Astrocyte (in vitro differentiated cells and primary cell): ENCODE measurements around the gene KRT12. TPM values are rescaled to one million over a fixed set of nuclear protein-coding genes. Genes with fewer than 3 reads are reported as not detected.

Source experiments
- DNase-seq: peaks from one replicate; pipeline ENCODE4 v3.0.0-alpha.2; 2010; ENCODE audit warnings: low read depth
- FAIRE-seq: peaks from 2 replicates; lab custom pipeline; 2011; peaks lifted over from hg19 to GRCh38; lab: Jason Lieb, UNC
- H2AFZ ChIP-seq: 2 replicates; pipeline ENCODE4 v1.6.0; 2012; ENCODE audit warnings: low read depth, low read length, inconsistent platforms
- H3K27ac ChIP-seq: 2 replicates; pipeline ENCODE4 v1.5.1; 2011; ENCODE audit warnings: low read depth, low read length, inconsistent platforms
- H3K27me3 ChIP-seq: 2 replicates; pipeline ENCODE4 v1.6.0; 2011; ENCODE audit warnings: low read length, inconsistent platforms; ENCODE audit not compliant: insufficient read depth
- H3K36me3 ChIP-seq: 2 replicates; pipeline ENCODE4 v1.5.1; 2011; ENCODE audit warnings: low read length, inconsistent platforms; ENCODE audit not compliant: insufficient read depth
- H3K4me1 ChIP-seq: 2 replicates; pipeline ENCODE4 v1.5.1; 2011; ENCODE audit warnings: low read length, inconsistent platforms; ENCODE audit not compliant: insufficient read depth
- H3K4me2 ChIP-seq: 2 replicates; pipeline ENCODE4 v1.6.0; 2012; ENCODE audit warnings: low read length, inconsistent platforms
- H3K4me3 ChIP-seq: 2 replicates; pipeline ENCODE4 v1.5.1; 2011; ENCODE audit warnings: low read depth, mild to moderate bottlenecking, low read length, inconsistent platforms; ENCODE audit not compliant: insufficient read depth
- H3K79me2 ChIP-seq: 2 replicates; pipeline ENCODE4 v1.6.0; 2012; ENCODE audit warnings: mild to moderate bottlenecking, low read length, inconsistent platforms; ENCODE audit not compliant: insufficient read depth
- H3K9ac ChIP-seq: 2 replicates; pipeline ENCODE4 v1.6.0; 2012; ENCODE audit warnings: mild to moderate bottlenecking, low read length, inconsistent platforms
- H3K9me3 ChIP-seq: 2 replicates; pipeline ENCODE4 v1.5.1; 2012; ENCODE audit warnings: low read depth, mild to moderate bottlenecking, low read length, inconsistent platforms; ENCODE audit not compliant: insufficient read depth
- H4K20me1 ChIP-seq: 2 replicates; pipeline ENCODE4 v1.6.0; 2012; ENCODE audit warnings: low read length, inconsistent platforms; ENCODE audit not compliant: insufficient read depth
- H3K27ac Mint-ChIP-seq: one replicate; pipeline ENCODE4 v1.8.0; 2021; ENCODE audit warnings: mild to moderate bottlenecking, mixed read lengths; ENCODE audit not compliant: unreplicated experiment
- H3K27me3 Mint-ChIP-seq: one replicate; pipeline ENCODE4 v1.8.0; 2021; ENCODE audit warnings: low read depth, mixed read lengths; ENCODE audit not compliant: unreplicated experiment
- H3K36me3 Mint-ChIP-seq: one replicate; pipeline ENCODE4 v1.8.0; 2021; ENCODE audit warnings: low read depth, mixed read lengths; ENCODE audit not compliant: unreplicated experiment
- H3K4me1 Mint-ChIP-seq: one replicate; pipeline ENCODE4 v1.8.0; 2021; ENCODE audit warnings: low read depth, mixed read lengths; ENCODE audit not compliant: unreplicated experiment
- H3K4me3 Mint-ChIP-seq: one replicate; pipeline ENCODE4 v1.8.0; 2021; ENCODE audit warnings: mild to moderate bottlenecking, moderate library complexity, mixed read lengths; ENCODE audit not compliant: unreplicated experiment
- H3K9me3 Mint-ChIP-seq: one replicate; pipeline ENCODE4 v1.8.0; 2021; ENCODE audit warnings: mild to moderate bottlenecking, mixed read lengths; ENCODE audit not compliant: unreplicated experiment
- CTCF ChIP-seq: IDR thresholded peaks from 2 replicates; pipeline ENCODE4 v1.5.1; 2011; ENCODE audit warnings: low read depth, mild to moderate bottlenecking, inconsistent platforms, low read length, moderate library complexity; ENCODE audit not compliant: insufficient read depth
- EZH2 ChIP-seq: IDR thresholded peaks from 2 replicates; pipeline ENCODE4 v1.6.1; 2012; ENCODE audit warnings: mild to moderate bottlenecking, low read length, inconsistent platforms; ENCODE audit not compliant: insufficient read depth
- total RNA-seq: library from RNA; stranded (reverse); gene quantifications from 2 replicates; pipeline ENCODE4 v1.2.1, GENCODE V29; 2021

The KRT12 gene
- total RNA-seq, 1 donor from 2014 or later = not detected

DNA sequence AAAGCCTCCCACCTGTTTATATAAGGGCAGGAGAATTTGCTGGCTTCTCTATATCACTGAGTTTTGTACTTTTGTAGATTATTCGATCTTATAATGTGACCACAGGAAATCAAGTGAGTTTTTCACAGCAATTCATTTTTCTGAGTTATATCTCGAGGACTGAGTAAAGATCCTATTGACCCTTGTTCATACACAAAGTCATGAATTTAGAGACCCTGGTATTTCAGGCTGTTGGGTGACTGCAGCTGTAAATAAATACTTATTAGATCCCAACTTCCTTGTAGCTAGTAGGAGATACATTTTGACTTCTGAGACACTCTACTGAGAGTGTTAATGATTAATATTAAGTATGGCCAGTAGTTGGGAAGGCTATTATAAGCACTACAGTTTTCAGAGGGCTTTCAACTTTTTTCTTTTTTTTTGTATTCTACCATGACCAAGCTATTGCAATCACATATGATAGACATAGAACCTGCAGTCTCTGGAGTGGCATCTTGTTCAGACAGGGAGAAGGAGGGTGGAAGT is 21.2 kb upstream of the KRT12 start:
- Histone ChIP-seq H4K20me1 (no peaks in the 10 kb centered on the region), H3K27ac (no peak overlapping the region), H3K27me3 (peaks cover 13% of the 10 kb centered on the region), H2AFZ (no peak overlapping the region), H3K4me3 (no peak overlapping the region), H3K4me2 (no peak overlapping the region), H3K36me3 (no peaks in the 10 kb centered on the region), H3K9me3 (no peaks in the 10 kb centered on the region), H3K9ac (no peak overlapping the region), H3K4me1 (no peaks in the 10 kb centered on the region), H3K79me2 (no peaks in the 10 kb centered on the region)
- H3K4me1 Mint-ChIP-seq = no peaks in the 10 kb centered on the region
- FAIRE-seq (no peak), DNase-seq (no peak)
- H3K4me3 Mint-ChIP-seq = no peak overlapping the region
- no peaks in the 10 kb centered on the region for H3K9me3 Mint-ChIP-seq
- TF ChIP-seq CTCF = no peak
- TF ChIP-seq EZH2 = no peak
- H3K27me3 Mint-ChIP-seq = no peaks in the 10 kb centered on the region
- no peaks in the 10 kb centered on the region for H3K36me3 Mint-ChIP-seq
- no peak overlapping the region for H3K27ac Mint-ChIP-seq

DNA sequence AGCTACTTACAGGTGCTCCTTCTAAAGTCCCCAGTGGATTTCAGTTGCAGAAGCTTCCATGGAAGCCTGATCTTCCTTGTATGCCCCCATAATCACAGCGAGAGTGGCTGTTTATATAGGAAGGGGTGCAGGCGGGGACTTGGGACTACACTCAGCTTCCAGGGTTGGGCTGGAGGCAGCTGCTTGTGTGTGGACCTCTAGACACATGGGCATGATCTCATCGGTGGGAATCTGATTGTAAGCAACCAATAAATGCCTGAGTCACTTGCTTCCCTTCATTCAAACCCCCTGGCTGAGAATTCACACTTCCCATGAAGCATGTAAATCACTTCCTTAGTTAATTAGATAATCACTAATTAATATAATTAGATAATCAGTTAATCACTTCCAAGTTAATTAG is 19.1 kb upstream of the KRT12 start:
- H3K36me3 ChIP-seq = no peaks in the 10 kb centered on the region
- no peak overlapping the region for H3K4me3 ChIP-seq
- H3K27ac Mint-ChIP-seq = no peak overlapping the region
- no peaks in the 10 kb centered on the region for H3K27me3 Mint-ChIP-seq
- no peak overlapping the region for H3K4me3 Mint-ChIP-seq
- no peak overlapping the region for H3K27ac ChIP-seq
- peaks cover 13% of the 10 kb centered on the region for H3K27me3 ChIP-seq
- H3K9ac ChIP-seq = no peak overlapping the region
- H2AFZ ChIP-seq = no peak overlapping the region
- H3K9me3 ChIP-seq = no peaks in the 10 kb centered on the region
- H3K79me2 ChIP-seq = no peaks in the 10 kb centered on the region
- FAIRE-seq (no peak), DNase-seq (no peak)
- no peaks in the 10 kb centered on the region for H3K36me3 Mint-ChIP-seq
- no peak overlapping the region for H3K4me2 ChIP-seq
- H3K9me3 Mint-ChIP-seq = peaks cover 2% of the 10 kb centered on the region
- H3K4me1 ChIP-seq = no peaks in the 10 kb centered on the region
- TF ChIP-seq CTCF (no peak), EZH2 (no peak)
- no peaks in the 10 kb centered on the region for H4K20me1 ChIP-seq
- H3K4me1 Mint-ChIP-seq = no peaks in the 10 kb centered on the region

DNA sequence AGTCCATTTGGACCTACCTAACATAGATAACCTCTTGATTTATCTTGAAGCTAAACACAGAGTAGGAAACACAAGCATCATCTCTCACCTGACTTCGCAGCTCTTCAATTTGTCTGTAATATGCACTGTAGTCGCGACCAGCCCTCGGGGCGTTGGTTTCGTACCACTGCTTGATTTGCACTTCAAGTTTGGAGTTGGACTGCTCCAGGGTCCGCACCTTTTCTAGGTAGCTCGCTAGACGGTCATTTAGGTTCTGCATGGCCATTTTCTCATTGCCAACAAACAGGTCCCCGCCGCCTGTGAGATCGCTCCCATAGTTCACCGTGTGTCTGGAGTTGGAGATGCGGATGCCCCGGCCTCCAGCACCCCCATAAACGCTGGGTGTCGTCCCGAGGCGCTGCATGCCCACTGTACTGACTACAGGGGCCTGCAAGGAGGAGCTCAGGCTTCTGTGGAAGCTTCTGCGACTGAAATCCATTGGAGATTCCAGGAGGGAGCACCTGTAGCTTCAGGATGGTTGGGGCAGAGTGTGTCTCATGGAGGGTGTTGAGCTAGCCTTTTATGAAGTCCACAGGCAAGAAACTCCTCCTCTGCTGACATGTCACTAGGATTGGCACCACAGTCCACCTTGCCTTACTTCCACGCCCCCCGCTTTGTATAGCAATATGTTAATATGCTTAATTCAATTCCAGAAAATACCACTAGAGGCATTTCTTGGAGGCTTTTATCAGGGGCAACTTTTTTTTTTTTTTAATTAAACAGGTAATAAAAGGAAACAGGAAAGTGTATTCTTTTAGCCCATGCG is 17.9 kb upstream of the KRT12 start, which contains the start of gene KRT20:
TSS of gene KRT20 (minus strand) at position 535 of the 805 bp plus-strand sequence. CDS start at position 478, 57 bp downstream.
- H3K27ac Mint-ChIP-seq = no peak within 1 kb of the TSS
- no peak within 1 kb of the TSS for H2AFZ ChIP-seq
- no peaks in the 10 kb centered on the region for H4K20me1 ChIP-seq
- FAIRE-seq (no peak), DNase-seq (no peak)
- H3K27me3 ChIP-seq = peaks cover 11% of the 10 kb centered on the region
- no peak within 1 kb of the TSS for H3K4me2 ChIP-seq
- H3K9me3 ChIP-seq = no peaks in the 10 kb centered on the region
- H3K4me3 Mint-ChIP-seq = no peak within 1 kb of the TSS
- H3K4me1 Mint-ChIP-seq = no peaks in the 10 kb centered on the region
- no peaks in the 10 kb centered on the region for H3K36me3 ChIP-seq
- peaks cover 2% of the 10 kb centered on the region for H3K9me3 Mint-ChIP-seq
- H3K4me3 ChIP-seq = no peak within 1 kb of the TSS
- H3K4me1 ChIP-seq = no peaks in the 10 kb centered on the region
- no peaks in the 10 kb centered on the region for H3K36me3 Mint-ChIP-seq
- H3K79me2 ChIP-seq = no peaks in the 10 kb centered on the region
- no peak within 1 kb of the TSS for H3K9ac ChIP-seq
- TF ChIP-seq CTCF (peak; percentile 5), EZH2 (no peak)
- H3K27me3 Mint-ChIP-seq = no peaks in the 10 kb centered on the region
- no peak within 1 kb of the TSS for H3K27ac ChIP-seq
